A549 (cell line): Measurements from ENCODE around the gene PKP4.

ENCODE experiments used
- CBX8 ChIP-seq: fragments of 200-600 bp; sonication (generic); IDR thresholded peaks from 2 replicates; pipeline ENCODE4 v1.6.1; 2016
- CEBPB ChIP-seq, 2 experiments: fragments of >200 bp in 1 of 2; sonication (Bioruptor Twin) in 1 of 2; formaldehyde crosslinking in 1 of 2; IDR thresholded peaks; 2 replicates each; pipeline ENCODE4 v1.6.1; 2012 to 2016
- EP300 ChIP-seq, 2 experiments: fragments of >200 bp; sonication (Bioruptor Twin); formaldehyde crosslinking; IDR thresholded peaks; 2 replicates in 1 of 2; 3 replicates in 1 of 2; pipeline ENCODE4 v1.6.1; 2016 to 2017
- JUN ChIP-seq, 2 experiments: fragments of >200 bp; sonication (Bioruptor Twin); formaldehyde crosslinking; IDR thresholded peaks; 2 replicates in 1 of 2; 3 replicates in 1 of 2; pipeline ENCODE4 v1.6.1; 2016 to 2017
- JUNB ChIP-seq: fragments of >200 bp; sonication (Bioruptor Twin); formaldehyde crosslinking; IDR thresholded peaks from 2 replicates; pipeline ENCODE4 v1.6.1; 2016
- MYC ChIP-seq: IDR thresholded peaks from 2 replicates; pipeline ENCODE4 v1.6.1; 2012; ENCODE audit warnings: mild to moderate bottlenecking, inconsistent platforms, low read length, improper control_type of control experiment, borderline replicate concordance
- NR3C1 ChIP-seq: fragments of >200 bp; sonication (Bioruptor Twin); formaldehyde crosslinking; IDR thresholded peaks from 3 replicates; pipeline ENCODE4 v1.6.1; 2017
- SREBF2 ChIP-seq: fragments of 450-650 bp; IDR thresholded peaks from 2 replicates; pipeline ENCODE4 v1.6.1; 2014; ENCODE audit warnings: mild to moderate bottlenecking, moderate library complexity
- ZFP36 ChIP-seq: fragments of 450-650 bp; IDR thresholded peaks from 2 replicates; pipeline ENCODE4 v1.6.1; 2014; ENCODE audit warnings: borderline replicate concordance; ENCODE audit not compliant: partially characterized antibody
- TF ChIP-seq, protein P1 (sequence below): fragments of >200 bp; sonication (Bioruptor Twin); formaldehyde crosslinking; IDR thresholded peaks from 3 replicates; pipeline ENCODE4 v1.5.1; 2016

GRCh38 chr2:158410132-158410531 is 46.6 kb upstream of the PKP4 start:
- TF ChIP-seq MYC = no peak
- TF ChIP-seq JUNB = no peak
- no peak for TF ChIP-seq EP300 (IDR thresholded peaks at IDR 0.05)
- no peak for TF ChIP-seq ZFP36
- TF ChIP-seq, protein P1, sequence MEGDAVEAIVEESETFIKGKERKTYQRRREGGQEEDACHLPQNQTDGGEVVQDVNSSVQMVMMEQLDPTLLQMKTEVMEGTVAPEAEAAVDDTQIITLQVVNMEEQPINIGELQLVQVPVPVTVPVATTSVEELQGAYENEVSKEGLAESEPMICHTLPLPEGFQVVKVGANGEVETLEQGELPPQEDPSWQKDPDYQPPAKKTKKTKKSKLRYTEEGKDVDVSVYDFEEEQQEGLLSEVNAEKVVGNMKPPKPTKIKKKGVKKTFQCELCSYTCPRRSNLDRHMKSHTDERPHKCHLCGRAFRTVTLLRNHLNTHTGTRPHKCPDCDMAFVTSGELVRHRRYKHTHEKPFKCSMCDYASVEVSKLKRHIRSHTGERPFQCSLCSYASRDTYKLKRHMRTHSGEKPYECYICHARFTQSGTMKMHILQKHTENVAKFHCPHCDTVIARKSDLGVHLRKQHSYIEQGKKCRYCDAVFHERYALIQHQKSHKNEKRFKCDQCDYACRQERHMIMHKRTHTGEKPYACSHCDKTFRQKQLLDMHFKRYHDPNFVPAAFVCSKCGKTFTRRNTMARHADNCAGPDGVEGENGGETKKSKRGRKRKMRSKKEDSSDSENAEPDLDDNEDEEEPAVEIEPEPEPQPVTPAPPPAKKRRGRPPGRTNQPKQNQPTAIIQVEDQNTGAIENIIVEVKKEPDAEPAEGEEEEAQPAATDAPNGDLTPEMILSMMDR = no peak
- TF ChIP-seq SREBF2 = no peak
- TF ChIP-seq CBX8 = no peak
- no peak for TF ChIP-seq JUN (IDR thresholded peaks at IDR 0.05)
- TF ChIP-seq NR3C1 = no peak
- TF ChIP-seq CEBPB (IDR thresholded peaks at IDR 0.05) = no peak
